HepG2 (cell line): Measurements from ENCODE around the gene TBX6. TPM values are rescaled to one million over a fixed set of nuclear protein-coding genes. Genes with fewer than 3 reads are reported as not detected.

ENCODE experiments used
- ATAC-seq: fragments of 200-7000 bp; cut with Tn5 transposase; 3 replicates; pipeline ENCODE4 v1.9.1; 2020; ENCODE audit warnings: mild to moderate bottlenecking, moderate library complexity
- BruUV-seq: library from RNA; stranded (reverse); fragments of 400-500 nt; replicated peaks from 2 replicates; lab custom pipeline; 2021; lab: Mats Ljungman, UMichigan
- CTCF ChIA-PET: fragments of 300-600 bp; formaldehyde crosslinking; extraction: SDS; loops from one replicate; lab custom pipeline; 2021; ENCODE audit warnings: low total read pairs, inconsistent platforms, low intra/inter-chr PET ratio; lab: Yijun Ruan, JAX
- POLR2A ChIA-PET: fragments of 350-600 bp; sonication (Branson Sonifier 250); formaldehyde crosslinking; loops from one replicate; lab custom pipeline; 2020; ENCODE audit warnings: antibody characterized with exemption, inconsistent platforms; lab: Yijun Ruan, JAX
- DNase-seq: peaks from one replicate; pipeline ENCODE4 v3.0.0-alpha.2; 2015; ENCODE audit warnings: low spot score
- FAIRE-seq: peaks from 3 replicates; lab custom pipeline; 2011; peaks lifted over from hg19 to GRCh38; lab: Jason Lieb, UNC
- H2AFZ ChIP-seq: one replicate; pipeline ENCODE4 v1.6.1; 2011; ENCODE audit warnings: low read length, inconsistent platforms
- H3K27ac ChIP-seq: fragments of 300-600 bp; 3 replicates; pipeline ENCODE4 v1.8.0; 2011; ENCODE audit warnings: mixed run types, mild to moderate bottlenecking, mixed read lengths, low read length, inconsistent platforms; ENCODE audit not compliant: insufficient read depth; ENCODE audit errors: extremely low read length
- H3K27me3 ChIP-seq, 2 experiments: fragments of 200-600 bp in 1 of 2; 2 replicates in 1 of 2; 3 replicates in 1 of 2; pipeline versions ENCODE4 v1.6.0 to v1.8.0; 2011; ENCODE audit warnings: low read length in 2 of 2, mild to moderate bottlenecking in 2 of 2, moderate library complexity in 2 of 2, inconsistent platforms in 1 of 2; ENCODE audit not compliant: insufficient read depth in 2 of 2, control insufficient read depth in 1 of 2
- H3K36me3 ChIP-seq, 2 experiments: fragments of 200-600 bp in 1 of 2; replicated peaks in 1 of 2; 2 replicates in 1 of 2; 3 replicates in 1 of 2; pipeline versions ENCODE4 v1.5.1 to v1.8.0; 2011; ENCODE audit warnings: low read length in 2 of 2, inconsistent platforms in 1 of 2; ENCODE audit not compliant: insufficient read depth in 2 of 2, control insufficient read depth in 1 of 2
- H3K4me1 ChIP-seq: 2 replicates; pipeline ENCODE4 v1.5.1; 2012; ENCODE audit warnings: low read length, inconsistent platforms; ENCODE audit not compliant: insufficient read depth
- H3K4me2 ChIP-seq: 2 replicates; pipeline ENCODE4 v1.6.0; 2011; ENCODE audit warnings: low read depth, low read length, inconsistent platforms
- H3K4me3 ChIP-seq, 3 experiments: fragments of 200-600 bp in 1 of 3; sonication (generic), shearing (Covaris generic) in 1 of 3; replicated peaks in 1 of 3; 2 replicates each; pipeline ENCODE4 v1.5.1; 2011 to 2016; ENCODE audit warnings: low read length in 3 of 3, inconsistent platforms in 2 of 3, low read depth in 2 of 3, mild to moderate bottlenecking in 2 of 3, control low read depth in 1 of 3, mixed read lengths in 1 of 3; ENCODE audit not compliant: insufficient read depth in 1 of 3
- H3K79me2 ChIP-seq: one replicate; pipeline ENCODE4 v1.6.1; 2011; ENCODE audit warnings: low read length, inconsistent platforms; ENCODE audit not compliant: insufficient read depth
- H3K9ac ChIP-seq: 2 replicates; pipeline ENCODE4 v1.6.0; 2011; ENCODE audit warnings: mild to moderate bottlenecking, low read depth, low read length, inconsistent platforms; ENCODE audit not compliant: insufficient read depth
- H3K9me3 ChIP-seq: 2 replicates; pipeline ENCODE4 v1.5.1; 2012; ENCODE audit warnings: mild to moderate bottlenecking, low read length
- H4K20me1 ChIP-seq: 2 replicates; pipeline ENCODE4 v1.6.0; 2011; ENCODE audit warnings: inconsistent platforms, mild to moderate bottlenecking, low read length, moderate library complexity; ENCODE audit not compliant: insufficient read depth
- FOXJ3 ChIP-seq: sonication (generic); formaldehyde crosslinking; IDR thresholded peaks from 2 replicates; pipeline ENCODE4 v1.4.0; 2020; ENCODE audit warnings: missing genetic modification reagents, mild to moderate bottlenecking, borderline replicate concordance
- GFI1 ChIP-seq: sonication (generic); formaldehyde crosslinking; IDR thresholded peaks from 2 replicates; pipeline ENCODE4 v1.5.0; 2020; ENCODE audit warnings: missing genetic modification reagents, mild to moderate bottlenecking, borderline replicate concordance
- MIXL1 ChIP-seq: IDR thresholded peaks from 2 replicates; pipeline ENCODE4 v1.6.1; 2016
- NCOR1 ChIP-seq: fragments of 200-600 bp; sonication (generic); IDR thresholded peaks from 2 replicates; pipeline ENCODE4 v1.7.0; 2017; ENCODE audit warnings: antibody characterized with exemption, low read length, borderline replicate concordance
- TOE1 ChIP-seq: sonication (generic); formaldehyde crosslinking; IDR thresholded peaks from 2 replicates; pipeline ENCODE4 v1.4.0; 2020; ENCODE audit warnings: mild to moderate bottlenecking, missing genetic modification reagents
- ZNF326 ChIP-seq: sonication (generic); formaldehyde crosslinking; IDR thresholded peaks from 2 replicates; pipeline ENCODE4 v1.4.0; 2020; ENCODE audit warnings: missing genetic modification reagents, borderline replicate concordance
- ZNF530 ChIP-seq: sonication (generic); formaldehyde crosslinking; IDR thresholded peaks from 2 replicates; pipeline ENCODE4 v1.5.0; 2020; ENCODE audit warnings: low read depth, mild to moderate bottlenecking, missing genetic modification reagents
- ZNF883 ChIP-seq: sonication (generic); formaldehyde crosslinking; IDR thresholded peaks from 2 replicates; pipeline ENCODE4 v1.5.1; 2020; ENCODE audit warnings: mild to moderate bottlenecking, missing genetic modification reagents; ENCODE audit errors: not compliant biosample characterization
- WGBS: methylation state at CpG from one replicate; pipeline ENCODE4 v1.1.6; 2017; ENCODE audit warnings: low lambda C conversion rate; 5-methylcytosine and 5-hydroxymethylcytosine counted together
- in situ Hi-C: cut with HindIII; loops from 2 replicates; pipeline ENCODE4 v1.10.0; 2017; ENCODE audit warnings: low pct_unique_long_range_greater_than_20kb; ENCODE audit not compliant: extremely low pct_ligation_motif_present
- intact Hi-C: fragments of 100-400 bp; cut with micrococcal nuclease; formaldehyde crosslinking; loops from one replicate; pipeline ENCODE4 v1.10.0; 2022; ENCODE audit not compliant: unreplicated experiment
- polyA plus RNA-seq, 8 experiments: library from polyadenylated mRNA; depleted of rRNA in 3 of 8; stranded (reverse) in 7 of 8; unstranded in 1 of 8; fragments of >200 nt; fragmentation: Illumina TruSeq in 4 of 8; extraction: Trizol in 4 of 8; gene quantifications; 2 replicates each; pipeline versions ENCODE4 v1.2.1 to v1.2.3, GENCODE V29; 2011 to 2016; ENCODE audit warnings: low read depth in 4 of 8, missing spikeins in 1 of 8, mixed read lengths in 1 of 8; ENCODE audit not compliant: insufficient read depth in 1 of 8
- total RNA-seq, 5 experiments: library from RNA; depleted of rRNA; stranded (reverse); fragments of >200 nt; fragmentation: Illumina TruSeq; extraction: Trizol; gene quantifications; 2 replicates each; pipeline ENCODE4 v1.2.3, GENCODE V29; 2016; ENCODE audit warnings: low read depth in 1 of 5
- TF ChIP-seq, protein P1 (sequence below): sonication (generic); formaldehyde crosslinking; IDR thresholded peaks from 2 replicates; pipeline ENCODE4 v1.5.1; 2020; ENCODE audit warnings: mild to moderate bottlenecking, missing genetic modification reagents, moderate library complexity
- TF ChIP-seq, protein P2 (sequence below): sonication (generic); formaldehyde crosslinking; IDR thresholded peaks from 2 replicates; pipeline ENCODE4 v1.9.0; 2021; ENCODE audit warnings: missing genetic modification reagents, borderline replicate concordance
- TF ChIP-seq, protein P3 (sequence below): sonication (generic); formaldehyde crosslinking; IDR thresholded peaks from 2 replicates; pipeline ENCODE4 v1.5.1; 2020; ENCODE audit warnings: mild to moderate bottlenecking, moderate library complexity, missing genetic modification reagents

Gene TBX6
- total and polyA plus RNA-seq, 2 of the 13 experiments (the other 11 are each of a cell fraction or from before 2014, with no cell fraction given), result 0.24 to 0.42 TPM

DNA sequence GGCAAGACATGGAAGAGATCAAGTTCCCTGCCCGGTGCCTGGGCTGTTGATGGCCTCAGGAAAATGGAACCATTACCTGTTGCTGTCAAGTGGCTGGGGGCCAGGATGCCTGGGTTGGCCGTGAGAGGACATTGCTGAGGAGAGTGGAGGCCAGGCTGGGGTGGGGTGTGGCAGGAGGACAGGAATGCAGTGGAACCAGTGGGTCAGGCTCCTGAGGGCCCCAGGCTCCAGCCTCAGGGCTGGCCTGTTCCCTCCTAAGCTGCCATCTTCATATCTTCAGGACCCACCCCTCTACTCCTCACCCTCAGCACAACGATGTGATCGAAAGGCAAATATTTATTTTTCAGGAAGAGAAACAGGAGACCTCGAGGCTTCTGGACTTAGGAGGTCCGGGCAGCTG, 12.8 kb upstream of the TBX6 start:
- H3K79me2 ChIP-seq, result no peaks in the 10 kb centered on the region
- CTCF ChIA-PET, result no interaction called here
- in situ Hi-C loops, result no loop called here
- DNase-seq, result no peak
- peaks cover 15% of the 10 kb centered on the region; the same call in 1 of the 2 replicates for H3K4me1 ChIP-seq
- TF ChIP-seq ZNF530 (CRISPR knock-in tag) (no peak), GFI1 (CRISPR knock-in tag) (no peak), FOXJ3 (CRISPR knock-in tag) (no peak), ZNF883 (no peak), NCOR1 (no peak), MIXL1 (CRISPR knock-in tag) (no peak), ZNF326 (CRISPR knock-in tag) (no peak), TOE1 (CRISPR knock-in tag) (no peak)
- TF ChIP-seq, protein P1, sequence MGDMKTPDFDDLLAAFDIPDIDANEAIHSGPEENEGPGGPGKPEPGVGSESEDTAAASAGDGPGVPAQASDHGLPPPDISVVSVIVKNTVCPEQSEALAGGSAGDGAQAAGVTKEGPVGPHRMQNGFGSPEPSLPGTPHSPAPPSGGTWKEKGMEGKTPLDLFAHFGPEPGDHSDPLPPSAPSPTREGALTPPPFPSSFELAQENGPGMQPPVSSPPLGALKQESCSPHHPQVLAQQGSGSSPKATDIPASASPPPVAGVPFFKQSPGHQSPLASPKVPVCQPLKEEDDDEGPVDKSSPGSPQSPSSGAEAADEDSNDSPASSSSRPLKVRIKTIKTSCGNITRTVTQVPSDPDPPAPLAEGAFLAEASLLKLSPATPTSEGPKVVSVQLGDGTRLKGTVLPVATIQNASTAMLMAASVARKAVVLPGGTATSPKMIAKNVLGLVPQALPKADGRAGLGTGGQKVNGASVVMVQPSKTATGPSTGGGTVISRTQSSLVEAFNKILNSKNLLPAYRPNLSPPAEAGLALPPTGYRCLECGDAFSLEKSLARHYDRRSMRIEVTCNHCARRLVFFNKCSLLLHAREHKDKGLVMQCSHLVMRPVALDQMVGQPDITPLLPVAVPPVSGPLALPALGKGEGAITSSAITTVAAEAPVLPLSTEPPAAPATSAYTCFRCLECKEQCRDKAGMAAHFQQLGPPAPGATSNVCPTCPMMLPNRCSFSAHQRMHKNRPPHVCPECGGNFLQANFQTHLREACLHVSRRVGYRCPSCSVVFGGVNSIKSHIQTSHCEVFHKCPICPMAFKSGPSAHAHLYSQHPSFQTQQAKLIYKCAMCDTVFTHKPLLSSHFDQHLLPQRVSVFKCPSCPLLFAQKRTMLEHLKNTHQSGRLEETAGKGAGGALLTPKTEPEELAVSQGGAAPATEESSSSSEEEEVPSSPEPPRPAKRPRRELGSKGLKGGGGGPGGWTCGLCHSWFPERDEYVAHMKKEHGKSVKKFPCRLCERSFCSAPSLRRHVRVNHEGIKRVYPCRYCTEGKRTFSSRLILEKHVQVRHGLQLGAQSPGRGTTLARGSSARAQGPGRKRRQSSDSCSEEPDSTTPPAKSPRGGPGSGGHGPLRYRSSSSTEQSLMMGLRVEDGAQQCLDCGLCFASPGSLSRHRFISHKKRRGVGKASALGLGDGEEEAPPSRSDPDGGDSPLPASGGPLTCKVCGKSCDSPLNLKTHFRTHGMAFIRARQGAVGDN (CRISPR knock-in tag), result no peak
- TF ChIP-seq, protein P2, sequence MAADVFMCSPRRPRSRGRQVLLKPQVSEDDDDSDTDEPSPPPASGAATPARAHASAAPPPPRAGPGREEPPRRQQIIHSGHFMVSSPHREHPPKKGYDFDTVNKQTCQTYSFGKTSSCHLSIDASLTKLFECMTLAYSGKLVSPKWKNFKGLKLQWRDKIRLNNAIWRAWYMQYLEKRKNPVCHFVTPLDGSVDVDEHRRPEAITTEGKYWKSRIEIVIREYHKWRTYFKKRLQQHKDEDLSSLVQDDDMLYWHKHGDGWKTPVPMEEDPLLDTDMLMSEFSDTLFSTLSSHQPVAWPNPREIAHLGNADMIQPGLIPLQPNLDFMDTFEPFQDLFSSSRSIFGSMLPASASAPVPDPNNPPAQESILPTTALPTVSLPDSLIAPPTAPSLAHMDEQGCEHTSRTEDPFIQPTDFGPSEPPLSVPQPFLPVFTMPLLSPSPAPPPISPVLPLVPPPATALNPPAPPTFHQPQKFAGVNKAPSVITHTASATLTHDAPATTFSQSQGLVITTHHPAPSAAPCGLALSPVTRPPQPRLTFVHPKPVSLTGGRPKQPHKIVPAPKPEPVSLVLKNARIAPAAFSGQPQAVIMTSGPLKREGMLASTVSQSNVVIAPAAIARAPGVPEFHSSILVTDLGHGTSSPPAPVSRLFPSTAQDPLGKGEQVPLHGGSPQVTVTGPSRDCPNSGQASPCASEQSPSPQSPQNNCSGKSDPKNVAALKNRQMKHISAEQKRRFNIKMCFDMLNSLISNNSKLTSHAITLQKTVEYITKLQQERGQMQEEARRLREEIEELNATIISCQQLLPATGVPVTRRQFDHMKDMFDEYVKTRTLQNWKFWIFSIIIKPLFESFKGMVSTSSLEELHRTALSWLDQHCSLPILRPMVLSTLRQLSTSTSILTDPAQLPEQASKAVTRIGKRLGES (CRISPR knock-in tag), result no peak
- TF ChIP-seq, protein P3, sequence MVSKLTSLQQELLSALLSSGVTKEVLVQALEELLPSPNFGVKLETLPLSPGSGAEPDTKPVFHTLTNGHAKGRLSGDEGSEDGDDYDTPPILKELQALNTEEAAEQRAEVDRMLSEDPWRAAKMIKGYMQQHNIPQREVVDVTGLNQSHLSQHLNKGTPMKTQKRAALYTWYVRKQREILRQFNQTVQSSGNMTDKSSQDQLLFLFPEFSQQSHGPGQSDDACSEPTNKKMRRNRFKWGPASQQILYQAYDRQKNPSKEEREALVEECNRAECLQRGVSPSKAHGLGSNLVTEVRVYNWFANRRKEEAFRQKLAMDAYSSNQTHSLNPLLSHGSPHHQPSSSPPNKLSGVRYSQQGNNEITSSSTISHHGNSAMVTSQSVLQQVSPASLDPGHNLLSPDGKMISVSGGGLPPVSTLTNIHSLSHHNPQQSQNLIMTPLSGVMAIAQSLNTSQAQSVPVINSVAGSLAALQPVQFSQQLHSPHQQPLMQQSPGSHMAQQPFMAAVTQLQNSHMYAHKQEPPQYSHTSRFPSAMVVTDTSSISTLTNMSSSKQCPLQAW (CRISPR knock-in tag), result no peak
- TF ChIP-seq, all 625 proteins: peak for 0
- Histone ChIP-seq H3K4me2 (no peak overlapping the region), H3K27me3 (no peaks in the 10 kb centered on the region), H3K9ac (no peak overlapping the region), H3K9me3 (no peaks in the 10 kb centered on the region), H3K27ac (no peak overlapping the region), H3K4me3 (no peak overlapping the region), H3K36me3 (peaks cover 0 to 9% of the 10 kb centered on the region in 2 experiments; a peak in 1 of 5 replicates), H4K20me1 (no peaks in the 10 kb centered on the region), H2AFZ (no peak overlapping the region)
- no peak for FAIRE-seq
- no TSS peak for BruUV-seq
- POLR2A ChIA-PET, result interaction anchor here (1.4 to 1.6 kb wide), 2 partner anchors 9 to 13 kb away, joined by 3 to 4 read pairs; partner anchors contain the start of genes TBX6 and YPEL3
- intact Hi-C loops, result no loop called here
- ATAC-seq, result no peak; the same call in 2 of the 3 replicates
- 68% methylated on average over 6 of the region's 6 CpGs for WGBS
